H9 (cell line): ENCODE measurements around the gene MS4A18. TPM values are rescaled to one million over a fixed set of nuclear protein-coding genes. Genes with fewer than 3 reads are reported as not detected.

Source experiments
- DNase-seq: peaks from one replicate; pipeline ENCODE4 v3.0.0-alpha.2; 2017
- H2AFZ ChIP-seq: one replicate; pipeline ENCODE4 v1.6.1; 2013; ENCODE audit warnings: mild to moderate bottlenecking, low read length, control low read depth, moderate library complexity
- H2AK5ac ChIP-seq: 2 replicates; pipeline ENCODE4 v1.6.1; 2013; ENCODE audit warnings: low read length, control low read depth, mixed read lengths; ENCODE audit not compliant: insufficient read length
- H2BK120ac ChIP-seq: one replicate; pipeline ENCODE4 v1.6.1; 2013; ENCODE audit warnings: low read depth, mild to moderate bottlenecking, low read length, control low read depth, inconsistent platforms; ENCODE audit not compliant: poor library complexity, severe bottlenecking
- H2BK12ac ChIP-seq: 2 replicates; pipeline ENCODE4 v1.6.1; 2013; ENCODE audit warnings: low read length, control low read depth, mixed read lengths, low read depth; ENCODE audit not compliant: insufficient read length
- H2BK15ac ChIP-seq: 2 replicates; pipeline ENCODE4 v1.6.1; 2013; ENCODE audit warnings: low read depth, low read length, control low read depth
- H2BK20ac ChIP-seq: one replicate; pipeline ENCODE4 v1.6.1; 2013; ENCODE audit warnings: low read depth, mild to moderate bottlenecking, low read length, control low read depth, inconsistent platforms; ENCODE audit not compliant: poor library complexity, severe bottlenecking
- H2BK5ac ChIP-seq: 2 replicates; pipeline ENCODE4 v1.6.1; 2013; ENCODE audit warnings: low read length, control low read depth, mixed read lengths; ENCODE audit not compliant: insufficient read length
- H3K14ac ChIP-seq: 2 replicates; pipeline ENCODE4 v1.6.1; 2013; ENCODE audit warnings: low read length, control low read depth; ENCODE audit not compliant: insufficient read depth
- H3K18ac ChIP-seq: 2 replicates; pipeline ENCODE4 v1.6.1; 2013; ENCODE audit warnings: low read depth, mild to moderate bottlenecking, mixed read lengths, low read length, control low read depth; ENCODE audit not compliant: insufficient read length
- H3K23ac ChIP-seq: 2 replicates; pipeline ENCODE4 v1.6.1; 2013; ENCODE audit warnings: low read length, control low read depth, mixed read lengths, low read depth; ENCODE audit not compliant: insufficient read length
- H3K23me2 ChIP-seq: 2 replicates; pipeline ENCODE4 v1.6.1; 2013; ENCODE audit warnings: low read depth, mild to moderate bottlenecking, mixed read lengths, low read length, control low read depth; ENCODE audit not compliant: insufficient read length, poor library complexity, severe bottlenecking
- H3K27ac ChIP-seq: 2 replicates; pipeline ENCODE4 v1.5.1; 2013; ENCODE audit warnings: low read length, control low read depth, mixed read lengths, low read depth; ENCODE audit not compliant: insufficient read length
- H3K27me3 ChIP-seq: 2 replicates; pipeline ENCODE4 v1.6.1; 2013; ENCODE audit warnings: low read length, control low read depth, inconsistent platforms; ENCODE audit not compliant: insufficient read depth
- H3K4ac ChIP-seq: 2 replicates; pipeline ENCODE4 v1.6.1; 2013; ENCODE audit warnings: low read depth, mild to moderate bottlenecking, control low read depth, inconsistent platforms, low read length, moderate library complexity
- H3K4me1 ChIP-seq: 2 replicates; pipeline ENCODE4 v1.6.1; 2013; ENCODE audit warnings: low read length, control low read depth, inconsistent platforms; ENCODE audit not compliant: insufficient read depth
- H3K4me2 ChIP-seq: 2 replicates; pipeline ENCODE4 v1.6.1; 2013; ENCODE audit warnings: low read length, control low read depth, mixed read lengths; ENCODE audit not compliant: insufficient read length, insufficient read depth
- H3K56ac ChIP-seq: 2 replicates; pipeline ENCODE4 v1.6.1; 2013; ENCODE audit warnings: low read depth, mild to moderate bottlenecking, mixed read lengths, low read length, control low read depth; ENCODE audit not compliant: insufficient read length
- H3K79me1 ChIP-seq: 2 replicates; pipeline ENCODE4 v1.6.1; 2013; ENCODE audit warnings: low read depth, mild to moderate bottlenecking, moderate library complexity, low read length, control low read depth, inconsistent platforms; ENCODE audit not compliant: insufficient read depth, poor library complexity, severe bottlenecking
- H3K79me2 ChIP-seq: 2 replicates; pipeline ENCODE4 v1.6.1; 2013; ENCODE audit warnings: low read length, control low read depth, inconsistent platforms; ENCODE audit not compliant: insufficient read depth
- H3K9ac ChIP-seq: 2 replicates; pipeline ENCODE4 v1.6.1; 2013; ENCODE audit warnings: low read length, control low read depth, mixed read lengths; ENCODE audit not compliant: insufficient read length; ENCODE audit errors: extremely low read depth
- H3K9me3 ChIP-seq: one replicate; pipeline ENCODE4 v1.6.1; 2013; ENCODE audit warnings: low read depth, low read length, inconsistent platforms; ENCODE audit not compliant: control insufficient read depth
- H3T11ph ChIP-seq: one replicate; pipeline ENCODE4 v1.6.1; 2013; ENCODE audit warnings: mild to moderate bottlenecking, low read length, control low read depth, inconsistent platforms
- H4K20me1 ChIP-seq: one replicate; pipeline ENCODE4 v1.6.1; 2013; ENCODE audit not compliant: control insufficient read depth, insufficient read length, insufficient read depth
- H4K5ac ChIP-seq: 2 replicates; pipeline ENCODE4 v1.6.1; 2013; ENCODE audit warnings: low read depth, mild to moderate bottlenecking, mixed read lengths, low read length, control low read depth; ENCODE audit not compliant: insufficient read length
- H4K8ac ChIP-seq: replicated peaks from 2 replicates; pipeline ENCODE4 v1.6.1; 2013; ENCODE audit warnings: low read length, control low read depth, mixed read lengths, low read depth; ENCODE audit not compliant: insufficient read length
- H4K91ac ChIP-seq: 2 replicates; pipeline ENCODE4 v1.6.1; 2013; ENCODE audit warnings: low read depth, mild to moderate bottlenecking, moderate library complexity, mixed read lengths, low read length, control low read depth; ENCODE audit not compliant: insufficient read length
- H3K27ac Mint-ChIP-seq, 3 experiments: 2 replicates in 2 of 3; 3 replicates in 1 of 3; pipeline ENCODE4 v1.8.0; 2020 to 2021; ENCODE audit warnings: mixed read lengths in 3 of 3, mild to moderate bottlenecking in 1 of 3, moderate library complexity in 1 of 3
- H3K27me3 Mint-ChIP-seq: 2 replicates; pipeline ENCODE4 v1.8.0; 2021; ENCODE audit warnings: low read depth, mild to moderate bottlenecking, moderate library complexity, mixed read lengths
- H3K36me3 Mint-ChIP-seq, 3 experiments: 2 replicates in 2 of 3; 3 replicates in 1 of 3; pipeline ENCODE4 v1.8.0; 2020 to 2021; ENCODE audit warnings: low read depth in 3 of 3, mixed read lengths in 3 of 3; ENCODE audit not compliant: insufficient read depth in 1 of 3
- H3K4me1 Mint-ChIP-seq, 2 experiments: 2 replicates each; pipeline ENCODE4 v1.8.0; 2020; ENCODE audit warnings: mixed read lengths in 2 of 2
- H3K4me3 Mint-ChIP-seq, 2 experiments: 2 replicates in 1 of 2; 3 replicates in 1 of 2; pipeline ENCODE4 v1.8.0; 2020 to 2021; ENCODE audit warnings: mild to moderate bottlenecking in 2 of 2, mixed read lengths in 2 of 2, moderate library complexity in 1 of 2
- H3K9me3 Mint-ChIP-seq, 2 experiments: 2 replicates in 1 of 2; 3 replicates in 1 of 2; pipeline ENCODE4 v1.8.0; 2020; ENCODE audit warnings: mild to moderate bottlenecking in 2 of 2, mixed read lengths in 2 of 2, moderate library complexity in 1 of 2
- WGBS: extraction: QIAGEN DNeasy Blood & Tissue Kit; methylation state at CpG from one replicate; pipeline ENCODE4 v1.1.7; 2013; ENCODE audit warnings: missing lambda C conversion rate, low lambda C conversion rate, mixed read lengths; ENCODE audit not compliant: insufficient read length; ENCODE audit errors: extremely low coverage; 5-methylcytosine and 5-hydroxymethylcytosine counted together
- total RNA-seq: library from RNA; stranded (reverse); gene quantifications from 2 replicates; pipeline ENCODE4 v1.2.1, GENCODE V29; 2021
- TF ChIP-seq, protein P1 (sequence below): fragments of 200-600 bp; sonication (generic); conservative IDR thresholded peaks from 3 replicates; pipeline ENCODE4 v1.8.0; 2021; ENCODE audit warnings: antibody characterized with exemption, mild to moderate bottlenecking

MS4A18 gene
- total RNA-seq, 1 experiment from 2014 or later, result not detected

DNA sequence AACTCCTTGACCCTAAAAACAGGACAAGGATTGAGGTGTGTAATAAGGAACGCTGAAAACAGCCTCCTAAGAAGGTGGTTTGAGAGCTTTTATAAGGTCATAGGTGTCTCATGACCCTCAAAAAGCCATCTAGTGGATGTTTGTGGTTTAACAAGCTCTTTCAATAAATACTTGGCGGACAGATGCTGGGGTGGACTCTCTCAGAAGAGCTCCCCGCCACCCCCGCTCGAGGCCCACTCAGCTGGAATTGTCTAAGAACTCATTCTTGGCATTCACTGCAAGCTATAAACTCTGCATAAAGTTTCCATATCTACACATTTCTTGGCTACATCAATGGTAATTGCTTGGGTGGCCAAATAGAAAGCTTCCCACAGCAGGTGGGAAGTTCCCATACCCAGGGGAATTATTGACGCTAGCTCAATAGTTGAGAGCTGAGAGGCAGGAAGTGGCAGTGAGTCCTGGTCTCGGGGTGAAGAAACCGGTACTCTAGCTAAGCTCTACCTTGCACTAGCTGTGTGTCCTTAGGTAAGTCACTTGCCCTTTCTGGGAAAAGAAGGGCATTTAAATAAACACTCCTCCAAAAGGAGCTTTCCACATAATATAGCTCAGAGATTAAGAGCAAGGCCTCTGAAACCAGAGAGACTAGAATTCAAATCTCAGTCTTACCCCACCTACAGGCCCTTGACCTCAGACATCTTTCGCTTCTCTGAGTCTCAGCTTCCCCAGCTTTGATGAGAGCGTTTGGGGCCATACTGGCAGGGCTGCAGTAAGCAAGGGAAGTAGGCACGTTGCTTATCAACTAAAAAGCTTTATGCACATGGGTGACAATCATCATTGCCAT is 38.6 kb downstream of the MS4A18 start:
- Histone ChIP-seq H3K27me3 (no peaks in the 10 kb centered on the region), H4K91ac (no peak overlapping the region), H4K5ac (no peak overlapping the region), H2AK5ac (no peak overlapping the region), H3K4ac (no peak overlapping the region), H3K9me3 (no peaks in the 10 kb centered on the region), H3K14ac (no peak overlapping the region), H3K27ac (no peak overlapping the region), H2BK120ac (no peak overlapping the region), H3K79me2 (no peaks in the 10 kb centered on the region), H4K8ac (no peak overlapping the region), H3K4me2 (no peak overlapping the region), H3K4me1 (no peaks in the 10 kb centered on the region), H4K20me1 (no peaks in the 10 kb centered on the region), H3K79me1 (no peaks in the 10 kb centered on the region), H3K56ac (no peak overlapping the region), H2BK20ac (no peak overlapping the region), H3K23ac (no peak overlapping the region), H2AFZ (no peak overlapping the region), H3K9ac (no peak overlapping the region), H3K18ac (no peak overlapping the region), H2BK12ac (no peak overlapping the region), H3K23me2 (no peaks in the 10 kb centered on the region), H3T11ph (no peak overlapping the region), H2BK15ac (no peak overlapping the region; the same call in 1 of the 2 replicates), H2BK5ac (no peak overlapping the region)
- no CpG with 5 or more reads among the region's 11 CpGs for WGBS
- Mint-ChIP-seq H3K36me3 (no peaks in the 10 kb centered on the region), H3K4me1 (peaks cover 5 to 15% of the 10 kb centered on the region in 2 experiments), H3K9me3 (peaks cover 3% of the 10 kb centered on the region in 2 experiments; a peak in 2 of 5 replicates), H3K27me3 (peaks cover 15% of the 10 kb centered on the region), H3K27ac (no peak overlapping the region; a peak in 2 of 7 replicates), H3K4me3 (no peak overlapping the region)
- TF ChIP-seq, protein P1, sequence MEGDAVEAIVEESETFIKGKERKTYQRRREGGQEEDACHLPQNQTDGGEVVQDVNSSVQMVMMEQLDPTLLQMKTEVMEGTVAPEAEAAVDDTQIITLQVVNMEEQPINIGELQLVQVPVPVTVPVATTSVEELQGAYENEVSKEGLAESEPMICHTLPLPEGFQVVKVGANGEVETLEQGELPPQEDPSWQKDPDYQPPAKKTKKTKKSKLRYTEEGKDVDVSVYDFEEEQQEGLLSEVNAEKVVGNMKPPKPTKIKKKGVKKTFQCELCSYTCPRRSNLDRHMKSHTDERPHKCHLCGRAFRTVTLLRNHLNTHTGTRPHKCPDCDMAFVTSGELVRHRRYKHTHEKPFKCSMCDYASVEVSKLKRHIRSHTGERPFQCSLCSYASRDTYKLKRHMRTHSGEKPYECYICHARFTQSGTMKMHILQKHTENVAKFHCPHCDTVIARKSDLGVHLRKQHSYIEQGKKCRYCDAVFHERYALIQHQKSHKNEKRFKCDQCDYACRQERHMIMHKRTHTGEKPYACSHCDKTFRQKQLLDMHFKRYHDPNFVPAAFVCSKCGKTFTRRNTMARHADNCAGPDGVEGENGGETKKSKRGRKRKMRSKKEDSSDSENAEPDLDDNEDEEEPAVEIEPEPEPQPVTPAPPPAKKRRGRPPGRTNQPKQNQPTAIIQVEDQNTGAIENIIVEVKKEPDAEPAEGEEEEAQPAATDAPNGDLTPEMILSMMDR, result peak; percentile 71
- DNase-seq, result no peak
